Activated naive CD4-positive, alpha-beta T cell treated with anti-CD3 and anti-CD28 coated beads, Interleukin-2, amount 50 U/mL, for 16 hours (primary cell): ENCODE results near the gene SMIM7.

Experiments used
- DNase-seq: peaks from one replicate; pipeline ENCODE4 v3.0.0-alpha.2; 2020

Gene SMIM7

GRCh38 chr19:16620018-16620417 lies 39.9 kb downstream of the SMIM7 start:
- no peak for DNase-seq

DNA sequence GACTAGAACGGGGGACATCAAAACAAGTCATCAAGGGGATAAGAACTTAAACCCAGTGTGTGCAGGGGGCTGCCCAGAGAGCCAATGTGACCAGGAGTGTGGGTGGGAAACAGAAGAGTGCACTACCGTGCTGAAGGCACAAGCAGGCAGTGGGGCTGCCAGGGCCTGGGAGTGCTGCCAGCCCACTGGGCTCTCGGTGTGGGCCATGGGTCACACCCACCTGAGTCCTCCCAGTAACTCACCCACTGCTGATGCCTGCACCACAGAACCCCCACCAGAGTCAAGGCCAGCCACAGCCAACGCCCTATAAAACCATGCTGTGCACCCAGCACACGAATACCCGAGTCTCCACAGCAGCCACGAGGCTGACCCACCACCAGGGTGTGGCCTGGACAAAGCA lies 40.5 kb downstream of the SMIM7 start:
- no peak for DNase-seq

DNA sequence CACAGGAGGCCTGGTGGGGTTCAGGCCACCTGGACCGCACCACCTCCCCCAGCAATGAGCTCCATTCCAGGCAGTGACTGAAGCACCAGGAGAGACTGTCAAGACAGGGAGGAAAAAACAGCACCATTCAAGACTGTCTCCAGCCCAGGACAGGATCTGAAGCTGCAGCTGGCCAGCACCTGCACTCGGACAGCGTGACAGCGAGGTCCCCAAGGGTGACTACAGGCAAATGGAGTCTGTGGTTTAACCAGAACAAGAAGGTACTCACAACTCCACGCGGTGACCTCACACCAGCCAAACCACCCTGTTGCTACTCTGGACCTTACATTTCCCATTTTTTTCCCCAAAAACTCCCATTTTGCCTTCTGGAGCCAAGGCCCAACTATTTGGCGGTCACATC lies 41.7 kb downstream of the SMIM7 start:
- DNase-seq = no peak

- no peak for DNase-seq
Observed at GRCh38 chr19:16615808-16616207, 44.1 kb downstream of the SMIM7 start.

- DNase-seq = no peak
Observed at GRCh38 chr19:16614941-16615340, 45.0 kb downstream of the SMIM7 start.

GRCh38 chr19:16613841-16614240 lies 46.1 kb downstream of the SMIM7 start:
- no peak for DNase-seq

GRCh38 chr19:16612636-16613035 lies 47.3 kb downstream of the SMIM7 start:
- DNase-seq = no peak

GRCh38 chr19:16611121-16611520 lies 48.8 kb downstream of the SMIM7 start:
- no peak for DNase-seq

DNA sequence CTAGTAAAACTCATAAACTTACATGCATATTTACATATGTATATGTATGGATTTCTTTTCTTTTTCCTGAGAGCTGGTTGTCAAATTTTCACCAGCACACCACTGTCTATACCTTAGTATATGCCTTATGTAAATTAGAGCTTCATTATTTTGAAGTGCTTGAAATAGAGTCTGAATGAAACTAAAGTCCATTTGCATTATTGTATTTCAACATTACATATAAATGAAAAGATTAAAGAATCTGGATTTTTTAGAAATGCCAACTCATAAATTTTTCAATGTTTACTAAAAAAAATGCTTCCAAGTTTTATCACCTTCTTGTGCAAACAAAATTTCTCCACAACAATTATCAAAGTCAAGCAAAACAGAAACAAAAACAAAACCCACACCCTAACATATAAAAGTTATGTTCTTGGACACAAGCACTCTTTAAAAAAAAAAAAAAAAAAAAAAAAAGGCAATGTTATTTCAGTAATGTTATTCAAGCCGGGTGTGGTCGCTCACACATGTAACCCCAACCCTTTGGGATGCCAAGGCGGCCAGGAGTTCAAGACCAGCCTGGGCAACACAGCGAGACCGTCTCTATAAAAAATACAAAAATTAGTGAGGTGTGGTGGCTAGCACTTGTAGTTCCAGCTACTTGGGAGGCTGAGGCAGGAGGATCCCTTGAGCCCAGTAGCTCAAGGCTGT lies 50.3 kb downstream of the SMIM7 start:
- no peak for DNase-seq

DNA sequence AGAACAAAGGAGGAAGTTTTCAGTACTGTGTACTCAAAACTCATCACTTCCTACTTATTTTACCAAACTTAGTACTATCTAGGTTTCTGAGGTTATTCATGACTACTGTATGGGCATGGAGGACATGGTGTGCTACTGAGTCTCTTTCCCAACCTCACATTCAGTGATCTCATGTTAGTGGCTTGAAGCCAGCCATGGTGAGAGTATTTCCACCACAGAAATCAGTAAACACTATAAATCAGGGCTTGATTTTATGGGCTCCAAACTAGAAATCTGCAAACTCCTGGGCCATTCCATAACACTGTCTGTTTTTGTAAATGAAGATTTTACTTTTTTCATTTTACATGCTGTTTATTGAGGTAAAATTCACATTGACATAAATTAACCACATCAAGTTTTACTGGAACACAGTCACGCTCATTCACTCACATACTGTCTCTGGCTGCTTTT lies 51.6 kb downstream of the SMIM7 start:
- no peak for DNase-seq

DNA sequence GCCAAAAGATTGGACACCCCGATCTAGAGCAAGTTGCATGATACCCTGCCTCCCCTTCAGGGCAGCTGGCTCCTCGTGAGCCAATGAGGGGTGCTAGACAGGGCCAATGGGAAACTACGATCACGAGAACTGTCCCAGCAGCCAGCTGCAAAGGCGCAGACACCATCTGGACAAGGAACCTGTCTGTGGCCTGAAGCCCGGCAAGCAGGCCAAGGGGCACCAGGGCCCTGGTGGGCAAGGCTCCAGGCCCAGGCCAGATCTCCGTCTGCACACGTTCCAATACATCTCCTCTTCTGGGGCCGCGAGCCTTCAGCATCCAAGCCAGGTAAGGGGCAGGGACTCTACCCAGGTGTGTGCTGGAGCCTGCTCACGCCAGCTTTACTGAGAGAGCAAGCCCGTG lies 52.1 kb downstream of the SMIM7 start:
- DNase-seq = no peak

DNA sequence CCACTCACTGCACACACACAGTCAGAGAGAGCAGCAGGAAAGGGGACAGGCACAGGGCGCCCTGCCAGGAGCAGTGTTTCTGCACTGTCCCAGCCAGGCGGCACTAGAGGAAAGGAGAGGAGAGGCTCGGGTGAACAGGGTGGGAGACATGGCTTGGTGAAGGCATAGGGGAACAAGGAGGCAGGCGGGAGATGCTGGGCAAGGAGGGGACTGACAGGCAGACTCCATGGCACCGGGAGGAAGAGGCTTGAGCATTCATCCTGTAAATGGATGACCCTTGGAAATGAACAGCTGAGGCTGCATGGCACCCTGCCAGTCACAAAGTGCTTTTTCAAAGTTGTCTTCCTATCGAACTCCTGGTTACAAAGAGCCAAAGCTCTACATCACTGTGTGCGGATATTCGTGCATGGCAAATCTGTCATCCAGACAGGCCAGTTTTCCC lies 54.4 kb downstream of the SMIM7 start:
- no peak for DNase-seq

DNA sequence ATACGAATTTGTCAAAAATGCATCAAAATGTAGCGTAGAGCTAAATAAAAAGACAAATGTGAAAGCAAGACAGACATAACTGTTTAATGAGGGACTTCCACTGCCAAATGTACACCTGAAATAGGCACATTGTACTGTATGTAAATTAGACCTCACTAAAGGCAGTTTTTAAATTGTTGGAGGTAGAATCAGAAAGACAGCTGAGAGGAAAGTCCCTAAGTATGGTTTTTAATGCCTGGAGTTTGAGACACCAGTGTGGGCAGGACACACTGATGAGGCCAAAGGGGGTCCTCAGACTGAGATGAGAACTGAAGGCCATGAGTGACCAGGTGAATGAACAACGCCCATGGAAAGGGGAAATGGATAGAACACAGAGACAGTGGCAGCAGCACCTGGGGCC lies 54.8 kb downstream of the SMIM7 start:
- DNase-seq = no peak

GRCh38 chr19:16604615-16605014 lies 55.3 kb downstream of the SMIM7 start:
- DNase-seq = no peak

GRCh38 chr19:16603090-16603489 lies 56.9 kb downstream of the SMIM7 start:
- no peak for DNase-seq

- DNase-seq = no peak
Observed at GRCh38 chr19:16601378-16602052, 58.4 kb downstream of the SMIM7 start.

GRCh38 chr19:16600824-16601223 lies 59.1 kb downstream of the SMIM7 start:
- no peak for DNase-seq

DNA sequence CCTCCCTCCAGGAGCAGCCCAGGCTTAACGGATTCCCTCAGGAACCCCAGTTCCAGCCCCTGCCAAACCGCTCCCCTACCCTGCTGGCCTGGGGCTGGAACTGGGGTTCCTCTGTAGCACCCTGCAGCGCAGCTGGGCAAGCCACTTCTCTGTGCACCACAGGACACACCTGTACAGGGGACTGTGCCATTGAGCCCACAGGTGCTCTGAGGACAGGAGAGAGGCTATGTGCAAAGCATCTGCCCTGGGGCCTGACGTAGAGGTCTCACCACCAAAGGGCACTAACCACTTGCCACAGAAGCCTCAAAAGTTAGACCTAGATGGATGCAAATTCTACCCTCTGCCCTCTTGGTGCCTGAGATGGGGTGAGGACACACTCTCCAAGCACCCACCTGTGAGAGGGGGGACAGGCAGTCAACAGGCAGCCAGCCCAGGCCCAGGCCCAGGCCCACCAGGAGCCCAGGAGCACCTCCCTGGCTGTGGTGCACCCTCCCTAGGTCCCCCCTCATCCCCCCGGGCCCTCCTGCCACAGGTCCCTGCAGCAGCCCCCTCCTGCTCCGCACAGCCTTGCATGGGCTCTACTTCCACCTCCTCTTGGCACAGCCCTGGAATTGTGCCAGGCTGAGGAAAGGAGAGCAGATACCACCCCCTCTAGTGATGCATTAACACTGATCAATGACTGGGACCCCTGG lies 60.1 kb downstream of the SMIM7 start:
- no peak for DNase-seq

DNA sequence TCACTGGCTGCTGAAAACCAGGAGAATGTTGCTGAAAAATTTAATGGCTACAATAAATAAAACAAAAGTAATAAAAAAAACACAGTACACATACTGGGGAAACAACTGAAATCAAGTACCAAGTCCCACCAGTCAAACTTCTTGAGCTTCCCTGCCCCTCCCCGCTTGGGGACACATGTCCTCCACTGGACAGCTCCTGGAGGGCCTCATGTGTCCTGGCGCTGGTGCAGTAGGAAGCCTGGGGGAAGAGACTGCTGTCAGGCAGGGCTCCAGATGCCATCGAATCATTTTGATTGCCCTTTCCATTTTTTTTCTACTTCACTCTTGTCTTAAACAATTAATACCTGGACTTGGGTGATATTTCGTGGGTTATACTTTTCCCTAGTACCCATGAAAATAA lies 61.1 kb downstream of the SMIM7 start:
- no peak for DNase-seq

DNA sequence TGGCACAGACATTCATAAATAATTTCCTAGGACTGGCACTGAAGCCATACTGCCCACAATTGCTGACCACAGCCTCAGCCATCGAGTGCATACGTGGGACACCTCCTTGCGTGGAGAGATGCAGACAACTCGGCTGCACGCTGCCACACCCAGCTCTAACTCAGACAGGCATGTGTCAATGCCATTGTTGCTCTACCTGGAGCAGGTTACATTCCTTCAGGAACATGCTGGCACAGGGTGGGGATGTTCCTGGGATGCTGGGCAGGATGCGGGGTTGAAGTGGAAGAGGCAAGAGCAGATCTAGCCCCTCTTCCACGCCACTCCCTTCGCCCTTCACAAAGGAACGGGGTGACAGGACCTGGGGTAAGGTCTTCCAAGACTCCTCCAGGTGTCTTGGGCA lies 63.5 kb downstream of the SMIM7 start:
- DNase-seq = no peak
